Measurements from ENCODE around the gene SPPL3. TPM values are rescaled to one million over a fixed set of nuclear protein-coding genes. Genes with fewer than 3 reads are reported as not detected.

SPPL3 gene
- total and polyA plus RNA-seq, 4 donors: 14.2 to 52.3 (median 29.6) TPM

- H3K9me3 ChIP-seq (ENCODE audit: control insufficient read depth in 4 of 4, insufficient read depth in 3 of 4, low read length in 3 of 4): no peaks in the 10 kb centered on the region
- no peak overlapping the region for H3K9ac ChIP-seq (ENCODE audit: insufficient read depth in 1 of 2, low read length in 2 of 2)
- DNase-seq (no peak), ATAC-seq (ENCODE audit: insufficient read depth, low FRiP score) (no peak)
- H3K4me3 ChIP-seq: no peak overlapping the region
- peaks cover 0 to 21% (median 0%) of the 10 kb centered on the region in 4 donors for H3K36me3 ChIP-seq (ENCODE audit: control insufficient read depth in 4 of 4, insufficient read depth in 4 of 4, low read length in 4 of 4)
- H3K27me3 ChIP-seq (ENCODE audit: control insufficient read depth in 3 of 3, insufficient read depth in 3 of 3, low read length in 2 of 3): no peaks in the 10 kb centered on the region
- no peak for TF ChIP-seq CTCF (IDR thresholded peaks at IDR 0.05; ENCODE audit: control extremely low read depth, extremely low read depth)
- no peak overlapping the region for H3K27ac ChIP-seq (ENCODE audit: low read depth in 1 of 2, low read length in 1 of 2)
- H3K4me1 ChIP-seq (ENCODE audit: control insufficient read depth in 5 of 5, insufficient read depth in 5 of 5, low read length in 5 of 5): no peaks in the 10 kb centered on the region
- 93 to 96% methylated on average over 38 of the region's 38 CpGs for WGBS, 2 donors
Observed at GRCh38 chr12:120736404-120737331, 167.5 kb downstream of the SPPL3 start.

DNA sequence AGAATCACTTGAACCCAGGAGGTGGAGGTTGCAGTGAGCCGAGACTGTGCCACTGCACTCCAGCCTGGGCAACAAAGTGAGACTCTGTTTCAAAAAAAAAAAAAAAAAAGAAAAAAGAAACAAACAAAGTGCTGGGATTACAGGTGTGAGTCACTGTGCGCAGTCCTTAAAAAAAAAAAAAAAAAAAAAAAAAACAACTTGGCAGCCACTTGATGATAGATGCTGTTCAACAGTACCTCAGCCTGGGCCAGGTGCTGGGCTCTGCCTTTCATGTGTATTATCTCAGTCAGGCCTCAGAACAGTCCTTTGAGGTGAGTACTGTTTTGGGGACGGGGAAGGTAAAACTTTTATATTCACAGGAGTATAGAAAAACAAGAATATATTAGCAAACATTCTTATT lies 169.0 kb downstream of the SPPL3 start:
- Histone ChIP-seq H3K9me3 (ENCODE audit: control insufficient read depth in 4 of 4, insufficient read depth in 3 of 4, low read length in 3 of 4) (no peaks in the 10 kb centered on the region), H3K36me3 (ENCODE audit: control insufficient read depth in 4 of 4, insufficient read depth in 4 of 4, low read length in 4 of 4) (peaks cover 0 to 22% (median 2%) of the 10 kb centered on the region in 4 donors), H3K4me1 (ENCODE audit: control insufficient read depth in 5 of 5, insufficient read depth in 5 of 5, low read length in 5 of 5) (no peaks in the 10 kb centered on the region), H3K27ac (ENCODE audit: low read depth in 1 of 2, low read length in 1 of 2) (no peak overlapping the region), H3K9ac (ENCODE audit: insufficient read depth in 1 of 2, low read length in 2 of 2) (no peak overlapping the region), H3K4me3 (no peak overlapping the region), H3K27me3 (ENCODE audit: control insufficient read depth in 3 of 3, insufficient read depth in 3 of 3, low read length in 2 of 3) (no peaks in the 10 kb centered on the region)
- no peak for DNase-seq
- TF ChIP-seq CTCF (IDR thresholded peaks at IDR 0.05; ENCODE audit: control extremely low read depth, extremely low read depth): no peak
- no peak for ATAC-seq (ENCODE audit: insufficient read depth, low FRiP score)
- WGBS, 2 donors: 87 to 88% methylated on average over 3 of the region's 3 CpGs

GRCh38 chr12:120734210-120734609 lies 169.9 kb downstream of the SPPL3 start:
- Histone ChIP-seq H3K27ac (ENCODE audit: low read depth in 1 of 2, low read length in 1 of 2) (no peak overlapping the region), H3K36me3 (ENCODE audit: control insufficient read depth in 4 of 4, insufficient read depth in 4 of 4, low read length in 4 of 4) (peaks cover 2 to 20% (median 7%) of the 10 kb centered on the region in 4 donors), H3K9me3 (ENCODE audit: control insufficient read depth in 4 of 4, insufficient read depth in 3 of 4, low read length in 3 of 4) (no peaks in the 10 kb centered on the region), H3K4me3 (no peak overlapping the region), H3K9ac (ENCODE audit: insufficient read depth in 1 of 2, low read length in 2 of 2) (no peak overlapping the region), H3K27me3 (ENCODE audit: control insufficient read depth in 3 of 3, insufficient read depth in 3 of 3, low read length in 2 of 3) (no peaks in the 10 kb centered on the region), H3K4me1 (ENCODE audit: control insufficient read depth in 5 of 5, insufficient read depth in 5 of 5, low read length in 5 of 5) (no peaks in the 10 kb centered on the region)
- ATAC-seq (ENCODE audit: insufficient read depth, low FRiP score) (no peak), DNase-seq (no peak)
- 95 to 97% methylated on average over 10 of the region's 10 CpGs for WGBS, 2 donors
- TF ChIP-seq CTCF (IDR thresholded peaks at IDR 0.05; ENCODE audit: control extremely low read depth, extremely low read depth): no peak
